ENCODE data around the gene KCNB1. TPM values are rescaled to one million over a fixed set of nuclear protein-coding genes. Genes with fewer than 3 reads are reported as not detected.

The KCNB1 gene
- total RNA-seq, 1 experiment from 2014 or later = 0.68 TPM

DNA sequence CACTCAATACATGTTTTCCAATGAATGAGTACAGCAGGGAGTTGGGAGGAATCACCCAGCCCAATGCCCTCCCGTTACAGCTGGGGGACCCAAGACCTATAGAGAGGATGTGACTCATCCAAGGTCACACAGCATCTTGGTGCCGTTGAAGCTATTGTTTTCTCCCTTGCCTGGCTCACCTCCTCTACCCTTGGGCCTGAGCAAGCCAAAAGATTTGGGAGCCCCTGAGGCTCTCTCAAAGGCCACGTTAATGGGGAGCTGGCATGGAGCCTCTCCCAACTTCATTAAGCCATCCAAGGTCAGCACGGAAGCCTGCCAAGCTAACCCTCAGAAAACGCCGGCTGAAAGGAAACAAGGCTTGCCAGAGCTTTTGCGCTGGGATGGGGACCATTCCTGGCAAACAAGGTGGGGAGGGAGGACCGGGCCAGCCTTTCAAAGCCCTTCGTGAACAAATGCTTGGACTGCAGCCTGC lies 30.4 kb downstream of the KCNB1 start:
- H3K4me1 ChIP-seq (ENCODE audit: insufficient read depth, low read length) = peaks cover 6% of the 10 kb centered on the region; the same call in 1 of the 2 replicates
- no peaks in the 10 kb centered on the region for H3K23me2 ChIP-seq (ENCODE audit: insufficient read length, low read depth, low read length, poor library complexity, severe bottlenecking)
- no peaks in the 10 kb centered on the region for H3K79me2 ChIP-seq (ENCODE audit: insufficient read depth, low read length)
- H3K27me3 Mint-ChIP-seq (ENCODE audit: low read depth) = peaks cover 1% of the 10 kb centered on the region
- H3K36me3 Mint-ChIP-seq (ENCODE audit: insufficient read depth in 1 of 3, low read depth in 3 of 3) = 0 out of 7 replicates have a peak, but pooled peaks cover 0 to 5% (median 0%) of the 10 kb centered on the region in 3 experiments
- no peak overlapping the region for H3K14ac ChIP-seq (ENCODE audit: insufficient read depth, low read length)
- H2BK12ac ChIP-seq (ENCODE audit: insufficient read length, low read depth, low read length) = no peak overlapping the region
- no peak overlapping the region for H2BK5ac ChIP-seq (ENCODE audit: insufficient read length, low read length)
- no peak overlapping the region for H4K8ac ChIP-seq (replicated peaks; ENCODE audit: insufficient read length, low read depth, low read length)
- H3K4me3 Mint-ChIP-seq = no peak overlapping the region
- H3K4me1 Mint-ChIP-seq = peaks cover 24 to 33% of the 10 kb centered on the region in 2 experiments
- no peaks in the 10 kb centered on the region for H3K79me1 ChIP-seq (ENCODE audit: insufficient read depth, low read depth, low read length, poor library complexity, severe bottlenecking)
- H3K9me3 Mint-ChIP-seq = no peaks in the 10 kb centered on the region
- no peak overlapping the region for H4K91ac ChIP-seq (ENCODE audit: insufficient read length, low read depth, low read length)
- H3K27ac ChIP-seq (ENCODE audit: insufficient read length, low read depth, low read length) = no peak overlapping the region
- no peak overlapping the region for H2BK20ac ChIP-seq (ENCODE audit: low read depth, low read length, poor library complexity, severe bottlenecking)
- no peak overlapping the region for H3K27ac Mint-ChIP-seq
- no peak overlapping the region for H4K5ac ChIP-seq (ENCODE audit: insufficient read length, low read depth, low read length)
- no peaks in the 10 kb centered on the region for H4K20me1 ChIP-seq (ENCODE audit: control insufficient read depth, insufficient read depth, insufficient read length)
- TF ChIP-seq, protein P1, sequence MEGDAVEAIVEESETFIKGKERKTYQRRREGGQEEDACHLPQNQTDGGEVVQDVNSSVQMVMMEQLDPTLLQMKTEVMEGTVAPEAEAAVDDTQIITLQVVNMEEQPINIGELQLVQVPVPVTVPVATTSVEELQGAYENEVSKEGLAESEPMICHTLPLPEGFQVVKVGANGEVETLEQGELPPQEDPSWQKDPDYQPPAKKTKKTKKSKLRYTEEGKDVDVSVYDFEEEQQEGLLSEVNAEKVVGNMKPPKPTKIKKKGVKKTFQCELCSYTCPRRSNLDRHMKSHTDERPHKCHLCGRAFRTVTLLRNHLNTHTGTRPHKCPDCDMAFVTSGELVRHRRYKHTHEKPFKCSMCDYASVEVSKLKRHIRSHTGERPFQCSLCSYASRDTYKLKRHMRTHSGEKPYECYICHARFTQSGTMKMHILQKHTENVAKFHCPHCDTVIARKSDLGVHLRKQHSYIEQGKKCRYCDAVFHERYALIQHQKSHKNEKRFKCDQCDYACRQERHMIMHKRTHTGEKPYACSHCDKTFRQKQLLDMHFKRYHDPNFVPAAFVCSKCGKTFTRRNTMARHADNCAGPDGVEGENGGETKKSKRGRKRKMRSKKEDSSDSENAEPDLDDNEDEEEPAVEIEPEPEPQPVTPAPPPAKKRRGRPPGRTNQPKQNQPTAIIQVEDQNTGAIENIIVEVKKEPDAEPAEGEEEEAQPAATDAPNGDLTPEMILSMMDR (conservative IDR thresholded peaks at IDR 0.05) = no peak
- no peak overlapping the region for H3K56ac ChIP-seq (ENCODE audit: insufficient read length, low read depth, low read length)
- no CpG with 5 or more reads among the region's 9 CpGs for WGBS (ENCODE audit: extremely low coverage, insufficient read length, low lambda C conversion rate)
- no peak overlapping the region for H2AK5ac ChIP-seq (ENCODE audit: insufficient read length, low read length)
- H2AFZ ChIP-seq (ENCODE audit: low read length) = no peak overlapping the region
- no peak for DNase-seq
- H3K4ac ChIP-seq (ENCODE audit: low read depth, low read length) = no peak overlapping the region
- H3K23ac ChIP-seq (ENCODE audit: insufficient read length, low read depth, low read length) = no peak overlapping the region
- H3T11ph ChIP-seq (ENCODE audit: low read length) = no peak overlapping the region
- H2BK120ac ChIP-seq (ENCODE audit: low read depth, low read length, poor library complexity, severe bottlenecking) = no peak overlapping the region
- H3K9me3 ChIP-seq (ENCODE audit: control insufficient read depth, low read depth, low read length) = no peaks in the 10 kb centered on the region
- H2BK15ac ChIP-seq (ENCODE audit: low read depth, low read length) = no peak overlapping the region
- H3K9ac ChIP-seq (ENCODE audit: extremely low read depth, insufficient read length, low read length) = no peak overlapping the region
- H3K27me3 ChIP-seq (ENCODE audit: insufficient read depth, low read length) = no peaks in the 10 kb centered on the region
- no peak overlapping the region for H3K4me2 ChIP-seq (ENCODE audit: insufficient read depth, insufficient read length, low read length)
- no peak overlapping the region for H3K18ac ChIP-seq (ENCODE audit: insufficient read length, low read depth, low read length)

All from H9 (cell line).